GM23338 (cell line): ENCODE results near the gene NAA80. TPM values are rescaled to one million over a fixed set of nuclear protein-coding genes. Genes with fewer than 3 reads are reported as not detected.

Experiments used
- ATAC-seq: fragments of 200-7000 bp; cut with Tn5 transposase; 3 replicates; pipeline ENCODE4 v1.9.1; 2020
- DNase-seq: peaks from one replicate; pipeline ENCODE4 v3.0.0-alpha.2; 2015; ENCODE audit warnings: low spot score
- H2AFZ ChIP-seq: fragments of 200-600 bp; sonication (generic); 2 replicates; pipeline ENCODE4 v1.8.0; 2016; ENCODE audit warnings: antibody characterized with exemption, mild to moderate bottlenecking, moderate library complexity
- H3F3A ChIP-seq: fragments of 200-600 bp; sonication (generic); replicated peaks from 2 replicates; pipeline ENCODE4 v1.8.0; 2017; ENCODE audit warnings: antibody characterized with exemption, mixed run types, low read depth
- H3K27ac ChIP-seq: fragments of 200-600 bp; sonication (generic); 2 replicates; pipeline ENCODE4 v1.6.1; 2016; ENCODE audit warnings: low read depth
- H3K27me3 ChIP-seq: fragments of 200-600 bp; sonication (generic); 2 replicates; pipeline ENCODE4 v1.8.0; 2016; ENCODE audit warnings: mild to moderate bottlenecking, mixed run types, moderate library complexity; ENCODE audit not compliant: insufficient read depth
- H3K36me3 ChIP-seq: fragments of 200-600 bp; sonication (generic); 2 replicates; pipeline ENCODE4 v1.8.0; 2016; ENCODE audit warnings: mild to moderate bottlenecking; ENCODE audit not compliant: insufficient read depth
- H3K4me1 ChIP-seq: fragments of 200-600 bp; sonication (generic); 2 replicates; pipeline ENCODE4 v1.8.0; 2016; ENCODE audit warnings: mild to moderate bottlenecking, moderate library complexity; ENCODE audit not compliant: insufficient read depth
- H3K4me2 ChIP-seq: fragments of 200-600 bp; sonication (generic); 2 replicates; pipeline ENCODE4 v1.7.1; 2017; ENCODE audit warnings: mixed run types
- H3K4me3 ChIP-seq: fragments of 200-600 bp; sonication (generic); 2 replicates; pipeline ENCODE4 v1.6.1; 2016; ENCODE audit warnings: mixed run types
- H3K79me2 ChIP-seq: fragments of 200-600 bp; sonication (generic); replicated peaks from 2 replicates; pipeline ENCODE4 v1.8.0; 2017; ENCODE audit warnings: mild to moderate bottlenecking; ENCODE audit not compliant: insufficient read depth
- H3K9me2 ChIP-seq: fragments of 200-600 bp; sonication (generic); 2 replicates; pipeline ENCODE4 v1.8.0; 2017; ENCODE audit not compliant: insufficient read depth
- H4K20me1 ChIP-seq: fragments of 200-600 bp; sonication (generic); replicated peaks from 2 replicates; pipeline ENCODE4 v1.8.0; 2017; ENCODE audit warnings: mild to moderate bottlenecking; ENCODE audit not compliant: insufficient read depth
- H3K27ac Mint-ChIP-seq: 2 replicates; pipeline ENCODE4 v1.8.0; 2020; ENCODE audit warnings: inconsistent platforms, mild to moderate bottlenecking, moderate library complexity, mixed read lengths
- H3K27me3 Mint-ChIP-seq: 3 replicates; pipeline ENCODE4 v1.8.0; 2022; ENCODE audit warnings: low read depth, mild to moderate bottlenecking, moderate library complexity, mixed read lengths, inconsistent platforms; ENCODE audit not compliant: insufficient read depth, poor library complexity
- H3K36me3 Mint-ChIP-seq: 3 replicates; pipeline ENCODE4 v1.8.0; 2021; ENCODE audit warnings: low read depth, mild to moderate bottlenecking, inconsistent platforms, moderate library complexity, mixed read lengths
- H3K4me1 Mint-ChIP-seq: 3 replicates; pipeline ENCODE4 v1.8.0; 2020; ENCODE audit warnings: mild to moderate bottlenecking, inconsistent platforms, mixed read lengths
- H3K4me3 Mint-ChIP-seq: 3 replicates; pipeline ENCODE4 v1.8.0; 2021; ENCODE audit warnings: moderate library complexity, mild to moderate bottlenecking, inconsistent platforms, mixed read lengths
- H3K9me3 Mint-ChIP-seq: 3 replicates; pipeline ENCODE4 v1.8.0; 2020; ENCODE audit warnings: moderate library complexity, mild to moderate bottlenecking, inconsistent platforms, mixed read lengths
- CREB1 ChIP-seq: fragments of 250-450 bp; sonication (Bioruptor Pico); IDR thresholded peaks from 2 replicates; pipeline ENCODE4 v1.5.0; 2020; ENCODE audit warnings: low read depth, mild to moderate bottlenecking, moderate library complexity
- ETS1 ChIP-seq: IDR thresholded peaks from 2 replicates; pipeline ENCODE4 v1.6.1; 2016; ENCODE audit warnings: antibody characterized with exemption
- EZH2 ChIP-seq: fragments of 200-600 bp; sonication (generic); IDR thresholded peaks from one replicate; pipeline ENCODE4 v1.8.0; 2017; ENCODE audit warnings: antibody characterized with exemption, mild to moderate bottlenecking, low read depth; ENCODE audit not compliant: unreplicated experiment
- JUNB ChIP-seq: IDR thresholded peaks from one replicate; pipeline ENCODE4 v1.6.1; 2016; ENCODE audit warnings: antibody characterized with exemption; ENCODE audit not compliant: unreplicated experiment
- STAT1 ChIP-seq: IDR thresholded peaks from one replicate; pipeline ENCODE4 v1.6.1; 2016; ENCODE audit warnings: antibody characterized with exemption; ENCODE audit not compliant: unreplicated experiment
- polyA plus RNA-seq: library from polyadenylated mRNA; unstranded; fragments of >200 nt; fragmentation: Nextera tagmentation; extraction: Ambion mirVana; gene quantifications from 2 replicates; pipeline ENCODE4 v1.2.1, GENCODE V29; 2016
- total RNA-seq: library from RNA; depleted of rRNA; stranded (reverse); fragments of >200 nt; shearing (Covaris generic); gene quantifications from 2 replicates; pipeline ENCODE4 v1.2.3, GENCODE V29; 2014
- TF ChIP-seq, protein P1 (sequence below), 2 experiments: fragments of 200-600 bp in 1 of 2; sonication (generic) in 1 of 2; conservative IDR thresholded peaks; 2 replicates each; pipeline versions ENCODE4 v1.5.1 to v1.6.1; 2016 to 2017; ENCODE audit warnings: antibody characterized with exemption in 2 of 2, low read depth in 2 of 2, mild to moderate bottlenecking in 2 of 2, moderate library complexity in 1 of 2
- TF ChIP-seq, protein P2 (sequence below): fragments of 250-450 bp; sonication (Bioruptor Pico); IDR thresholded peaks from 2 replicates; pipeline ENCODE4 v1.5.0; 2020; ENCODE audit warnings: mild to moderate bottlenecking, moderate library complexity

The NAA80 gene
- total and polyA plus RNA-seq, 2 experiments from 2014 or later = 12.1 to 16.7 TPM

DNA sequence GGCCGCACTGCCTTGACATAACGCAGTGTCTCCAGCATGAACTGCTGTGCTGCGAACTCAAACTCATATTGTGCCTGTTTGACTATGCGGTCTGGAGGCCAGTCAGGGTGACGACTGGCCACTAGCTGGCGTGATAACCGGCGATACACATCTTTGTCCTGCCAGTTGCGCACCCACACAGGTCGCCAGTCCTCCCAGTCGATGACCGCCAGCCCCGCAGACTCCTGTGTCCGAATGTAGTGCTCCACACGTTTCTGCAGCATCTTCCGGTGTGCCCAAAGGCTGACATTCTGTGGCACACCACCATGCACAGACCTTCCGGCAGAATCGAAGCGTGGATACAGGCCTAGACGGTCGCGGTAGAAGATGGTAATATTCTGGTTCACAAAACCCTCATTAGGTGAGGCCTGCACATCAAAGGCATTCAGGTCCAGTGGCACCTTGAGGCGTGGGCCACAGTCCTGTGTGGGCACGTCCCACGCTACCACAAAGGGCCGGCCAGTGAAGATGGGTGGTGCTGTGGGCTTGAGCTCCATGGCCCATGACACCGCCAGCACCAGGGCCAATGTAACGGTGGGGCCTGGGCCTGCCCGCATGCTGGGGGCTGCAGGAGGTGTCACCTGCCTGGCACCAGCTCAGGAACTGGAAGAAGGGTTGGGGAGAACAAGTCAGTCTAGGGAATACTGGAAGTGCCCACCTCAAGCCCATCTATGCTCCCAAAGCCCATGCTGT is 20.9 kb upstream of the NAA80 start:
- DNase-seq = no peak
- Histone ChIP-seq H3K27me3 (no peaks in the 10 kb centered on the region), H3K4me3 (peak overlapping the region; percentile 97), H3F3A (peaks cover 20% of the 10 kb centered on the region; the same call in 1 of the 2 replicates), H3K9me2 (no peaks in the 10 kb centered on the region), H3K4me2 (peak overlapping the region; percentile 99), H3K27ac (peak overlapping the region; percentile 100), H2AFZ (no peak overlapping the region), H3K4me1 (peaks cover 15% of the 10 kb centered on the region), H4K20me1 (peaks cover 5% of the 10 kb centered on the region; the same call in 1 of the 2 replicates), H3K79me2 (peaks cover 26% of the 10 kb centered on the region), H3K36me3 (peaks cover 8% of the 10 kb centered on the region)
- Mint-ChIP-seq H3K27ac (0 out of 2 replicates have a peak overlapping the region, but pooled peaks have one; percentile 82), H3K4me1 (peaks cover 43% of the 10 kb centered on the region), H3K27me3 (peaks cover 15% of the 10 kb centered on the region), H3K4me3 (peak overlapping the region; percentile 86), H3K36me3 (peaks cover 56% of the 10 kb centered on the region), H3K9me3 (no peaks in the 10 kb centered on the region)
- no peak for TF ChIP-seq CREB1 (CRISPR knock-in tag)
- TF ChIP-seq, protein P1, sequence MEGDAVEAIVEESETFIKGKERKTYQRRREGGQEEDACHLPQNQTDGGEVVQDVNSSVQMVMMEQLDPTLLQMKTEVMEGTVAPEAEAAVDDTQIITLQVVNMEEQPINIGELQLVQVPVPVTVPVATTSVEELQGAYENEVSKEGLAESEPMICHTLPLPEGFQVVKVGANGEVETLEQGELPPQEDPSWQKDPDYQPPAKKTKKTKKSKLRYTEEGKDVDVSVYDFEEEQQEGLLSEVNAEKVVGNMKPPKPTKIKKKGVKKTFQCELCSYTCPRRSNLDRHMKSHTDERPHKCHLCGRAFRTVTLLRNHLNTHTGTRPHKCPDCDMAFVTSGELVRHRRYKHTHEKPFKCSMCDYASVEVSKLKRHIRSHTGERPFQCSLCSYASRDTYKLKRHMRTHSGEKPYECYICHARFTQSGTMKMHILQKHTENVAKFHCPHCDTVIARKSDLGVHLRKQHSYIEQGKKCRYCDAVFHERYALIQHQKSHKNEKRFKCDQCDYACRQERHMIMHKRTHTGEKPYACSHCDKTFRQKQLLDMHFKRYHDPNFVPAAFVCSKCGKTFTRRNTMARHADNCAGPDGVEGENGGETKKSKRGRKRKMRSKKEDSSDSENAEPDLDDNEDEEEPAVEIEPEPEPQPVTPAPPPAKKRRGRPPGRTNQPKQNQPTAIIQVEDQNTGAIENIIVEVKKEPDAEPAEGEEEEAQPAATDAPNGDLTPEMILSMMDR (conservative IDR thresholded peaks at IDR 0.05; ENCODE audit: low read depth in 2 of 2) = peak in 1 of 2 experiments; percentile 27; a peak in 2 of 4 replicates
- no peak for ATAC-seq

DNA sequence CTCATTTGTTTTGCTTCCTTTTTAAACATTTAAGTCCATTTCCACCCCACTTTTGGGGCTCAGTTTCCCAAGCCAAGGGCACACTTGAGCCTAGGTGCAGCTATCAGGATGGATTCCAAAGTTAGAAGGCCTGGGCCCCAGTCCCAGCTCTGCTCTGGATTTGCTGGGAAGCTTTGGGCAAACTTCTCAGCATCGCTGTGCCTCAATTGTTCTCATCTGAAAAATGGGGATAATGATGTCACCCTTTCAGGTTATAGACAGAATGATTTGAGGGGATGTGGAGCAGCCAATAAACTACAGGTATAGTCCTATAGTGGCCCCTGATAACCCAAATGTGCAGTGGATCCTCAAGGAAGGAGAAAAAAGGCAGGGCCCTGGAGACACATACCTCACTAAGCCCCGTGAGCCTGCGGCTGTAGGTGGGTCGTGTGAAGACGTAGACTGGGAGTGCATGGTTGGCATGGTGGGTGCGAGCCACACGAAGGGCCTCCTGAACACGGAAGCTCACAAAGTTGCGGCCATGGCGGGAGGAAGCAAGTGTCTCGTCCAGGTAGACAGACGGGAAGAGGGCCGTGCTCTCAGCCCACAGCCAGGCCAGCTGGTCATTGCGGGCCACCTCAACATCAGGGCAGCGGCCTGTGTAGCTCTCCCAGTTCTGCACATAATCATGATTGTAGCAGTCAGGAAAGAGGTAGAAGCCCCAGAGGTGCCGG is 20.1 kb upstream of the NAA80 start:
- H3K4me1 ChIP-seq = peaks cover 15% of the 10 kb centered on the region
- peaks cover 52% of the 10 kb centered on the region for H3K36me3 Mint-ChIP-seq
- ATAC-seq = no peak
- peaks cover 5% of the 10 kb centered on the region; the same call in 1 of the 2 replicates for H4K20me1 ChIP-seq
- no peaks in the 10 kb centered on the region for H3K27me3 ChIP-seq
- H3F3A ChIP-seq = peaks cover 21% of the 10 kb centered on the region; the same call in 1 of the 2 replicates
- H3K4me1 Mint-ChIP-seq = peaks cover 37% of the 10 kb centered on the region
- H3K36me3 ChIP-seq = peaks cover 8% of the 10 kb centered on the region
- no peak overlapping the region for H3K4me3 ChIP-seq
- no peak overlapping the region for H3K27ac Mint-ChIP-seq
- H3K27me3 Mint-ChIP-seq = peaks cover 10% of the 10 kb centered on the region
- DNase-seq = no peak
- peaks cover 26% of the 10 kb centered on the region for H3K79me2 ChIP-seq
- H2AFZ ChIP-seq = no peak overlapping the region
- peak overlapping the region; percentile 86 for H3K4me3 Mint-ChIP-seq
- H3K9me3 Mint-ChIP-seq = 0 out of 3 replicates have a peak, but pooled peaks cover under 1% of the 10 kb centered on the region
- H3K9me2 ChIP-seq = no peaks in the 10 kb centered on the region
- H3K27ac ChIP-seq = no peak overlapping the region
- H3K4me2 ChIP-seq = no peak overlapping the region
- TF ChIP-seq ETS1 (no peak), EZH2 (no peak), JUNB (no peak), STAT1 (no peak)
- TF ChIP-seq, protein P1 (conservative IDR thresholded peaks at IDR 0.05; ENCODE audit: low read depth in 2 of 2) = no peak
- TF ChIP-seq, protein P2, sequence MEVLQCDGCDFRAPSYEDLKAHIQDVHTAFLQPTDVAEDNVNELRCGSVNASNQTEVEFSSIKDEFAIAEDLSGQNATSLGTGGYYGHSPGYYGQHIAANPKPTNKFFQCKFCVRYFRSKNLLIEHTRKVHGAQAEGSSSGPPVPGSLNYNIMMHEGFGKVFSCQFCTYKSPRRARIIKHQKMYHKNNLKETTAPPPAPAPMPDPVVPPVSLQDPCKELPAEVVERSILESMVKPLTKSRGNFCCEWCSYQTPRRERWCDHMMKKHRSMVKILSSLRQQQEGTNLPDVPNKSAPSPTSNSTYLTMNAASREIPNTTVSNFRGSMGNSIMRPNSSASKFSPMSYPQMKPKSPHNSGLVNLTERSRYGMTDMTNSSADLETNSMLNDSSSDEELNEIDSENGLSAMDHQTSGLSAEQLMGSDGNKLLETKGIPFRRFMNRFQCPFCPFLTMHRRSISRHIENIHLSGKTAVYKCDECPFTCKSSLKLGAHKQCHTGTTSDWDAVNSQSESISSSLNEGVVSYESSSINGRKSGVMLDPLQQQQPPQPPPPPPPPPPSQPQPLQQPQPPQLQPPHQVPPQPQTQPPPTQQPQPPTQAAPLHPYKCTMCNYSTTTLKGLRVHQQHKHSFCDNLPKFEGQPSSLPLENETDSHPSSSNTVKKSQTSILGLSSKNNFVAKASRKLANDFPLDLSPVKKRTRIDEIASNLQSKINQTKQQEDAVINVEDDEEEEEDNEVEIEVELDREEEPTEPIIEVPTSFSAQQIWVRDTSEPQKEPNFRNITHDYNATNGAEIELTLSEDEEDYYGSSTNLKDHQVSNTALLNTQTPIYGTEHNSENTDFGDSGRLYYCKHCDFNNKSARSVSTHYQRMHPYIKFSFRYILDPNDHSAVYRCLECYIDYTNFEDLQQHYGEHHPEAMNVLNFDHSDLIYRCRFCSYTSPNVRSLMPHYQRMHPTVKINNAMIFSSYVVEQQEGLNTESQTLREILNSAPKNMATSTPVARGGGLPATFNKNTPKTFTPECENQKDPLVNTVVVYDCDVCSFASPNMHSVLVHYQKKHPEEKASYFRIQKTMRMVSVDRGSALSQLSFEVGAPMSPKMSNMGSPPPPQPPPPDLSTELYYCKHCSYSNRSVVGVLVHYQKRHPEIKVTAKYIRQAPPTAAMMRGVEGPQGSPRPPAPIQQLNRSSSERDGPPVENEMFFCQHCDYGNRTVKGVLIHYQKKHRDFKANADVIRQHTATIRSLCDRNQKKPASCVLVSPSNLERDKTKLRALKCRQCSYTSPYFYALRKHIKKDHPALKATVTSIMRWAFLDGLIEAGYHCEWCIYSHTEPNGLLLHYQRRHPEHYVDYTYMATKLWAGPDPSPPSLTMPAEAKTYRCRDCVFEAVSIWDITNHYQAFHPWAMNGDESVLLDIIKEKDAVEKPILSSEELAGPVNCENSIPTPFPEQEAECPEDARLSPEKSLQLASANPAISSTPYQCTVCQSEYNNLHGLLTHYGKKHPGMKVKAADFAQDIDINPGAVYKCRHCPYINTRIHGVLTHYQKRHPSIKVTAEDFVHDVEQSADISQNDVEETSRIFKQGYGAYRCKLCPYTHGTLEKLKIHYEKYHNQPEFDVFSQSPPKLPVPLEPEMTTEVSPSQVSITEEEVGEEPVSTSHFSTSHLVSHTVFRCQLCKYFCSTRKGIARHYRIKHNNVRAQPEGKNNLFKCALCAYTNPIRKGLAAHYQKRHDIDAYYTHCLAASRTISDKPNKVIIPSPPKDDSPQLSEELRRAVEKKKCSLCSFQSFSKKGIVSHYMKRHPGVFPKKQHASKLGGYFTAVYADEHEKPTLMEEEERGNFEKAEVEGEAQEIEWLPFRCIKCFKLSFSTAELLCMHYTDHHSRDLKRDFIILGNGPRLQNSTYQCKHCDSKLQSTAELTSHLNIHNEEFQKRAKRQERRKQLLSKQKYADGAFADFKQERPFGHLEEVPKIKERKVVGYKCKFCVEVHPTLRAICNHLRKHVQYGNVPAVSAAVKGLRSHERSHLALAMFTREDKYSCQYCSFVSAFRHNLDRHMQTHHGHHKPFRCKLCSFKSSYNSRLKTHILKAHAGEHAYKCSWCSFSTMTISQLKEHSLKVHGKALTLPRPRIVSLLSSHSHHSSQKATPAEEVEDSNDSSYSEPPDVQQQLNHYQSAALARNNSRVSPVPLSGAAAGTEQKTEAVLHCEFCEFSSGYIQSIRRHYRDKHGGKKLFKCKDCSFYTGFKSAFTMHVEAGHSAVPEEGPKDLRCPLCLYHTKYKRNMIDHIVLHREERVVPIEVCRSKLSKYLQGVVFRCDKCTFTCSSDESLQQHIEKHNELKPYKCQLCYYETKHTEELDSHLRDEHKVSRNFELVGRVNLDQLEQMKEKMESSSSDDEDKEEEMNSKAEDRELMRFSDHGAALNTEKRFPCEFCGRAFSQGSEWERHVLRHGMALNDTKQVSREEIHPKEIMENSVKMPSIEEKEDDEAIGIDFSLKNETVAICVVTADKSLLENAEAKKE (CRISPR knock-in tag) = no peak
